Caco-2 (cell line): Measurements from ENCODE around the gene CSAG3. TPM values are rescaled to one million over a fixed set of nuclear protein-coding genes. Genes with fewer than 3 reads are reported as not detected.
"Not testable (repeated sequence)": the region's sequence is repeated elsewhere in the genome, so short reads cannot be mapped to it uniquely, and the experiment has no call there.

Experiments
- BruUV-seq: library from RNA; stranded (reverse); fragments of 400-500 nt; replicated peaks from 2 replicates; lab custom pipeline; 2021; lab: Mats Ljungman, UMichigan
- CTCF ChIA-PET: fragments of 300-600 bp; sonication (Branson Sonifier 250); formaldehyde crosslinking; loops from one replicate; lab custom pipeline; 2022; ENCODE audit warnings: antibody characterized with exemption; lab: Charles Lee
- POLR2A ChIA-PET: fragments of 300-600 bp; sonication (Branson Sonifier 250); formaldehyde crosslinking; loops from one replicate; lab custom pipeline; 2022; ENCODE audit warnings: antibody characterized with exemption; lab: Charles Lee
- DNase-seq, 2 experiments: peaks; one replicate each; pipeline versions ENCODE4 v3.0.0 to v3.0.0-alpha.2; 2020 to 2022
- H3K27me3 ChIP-seq: replicated peaks from 2 replicates; pipeline ENCODE4 v1.6.0; 2011; ENCODE audit warnings: low read length; ENCODE audit not compliant: control insufficient read depth, insufficient read depth
- H3K36me3 ChIP-seq: 2 replicates; pipeline ENCODE4 v1.5.1; 2011; ENCODE audit warnings: low read length; ENCODE audit not compliant: control insufficient read depth, insufficient read depth
- H3K4me1 ChIP-seq: fragments of 250-450 bp; sonication (Bioruptor Pico); 2 replicates; pipeline ENCODE4 v1.5.1; 2020; ENCODE audit warnings: mild to moderate bottlenecking
- H3K4me3 ChIP-seq: 2 replicates; pipeline ENCODE4 v1.5.1; 2011; ENCODE audit warnings: low read depth, mild to moderate bottlenecking, control low read depth, low read length
- H3K9me3 ChIP-seq: fragments of 250-450 bp; sonication (Bioruptor Pico); 2 replicates; pipeline ENCODE4 v1.5.1; 2020; ENCODE audit warnings: mild to moderate bottlenecking, moderate library complexity
- H3K27ac Mint-ChIP-seq: one replicate; pipeline ENCODE4 v1.8.0; 2022; ENCODE audit warnings: mixed read lengths; ENCODE audit not compliant: unreplicated experiment
- H3K27me3 Mint-ChIP-seq: one replicate; pipeline ENCODE4 v1.8.0; 2022; ENCODE audit warnings: mixed read lengths; ENCODE audit not compliant: insufficient read depth, unreplicated experiment
- H3K36me3 Mint-ChIP-seq: one replicate; pipeline ENCODE4 v1.8.0; 2022; ENCODE audit warnings: mild to moderate bottlenecking, mixed read lengths; ENCODE audit not compliant: insufficient read depth, unreplicated experiment
- H3K4me1 Mint-ChIP-seq: one replicate; pipeline ENCODE4 v1.8.0; 2022; ENCODE audit warnings: low read depth, mixed read lengths; ENCODE audit not compliant: unreplicated experiment
- H3K4me3 Mint-ChIP-seq: one replicate; pipeline ENCODE4 v1.8.0; 2022; ENCODE audit warnings: mild to moderate bottlenecking, moderate library complexity, mixed read lengths; ENCODE audit not compliant: unreplicated experiment
- H3K9me3 Mint-ChIP-seq: one replicate; pipeline ENCODE4 v1.8.0; 2022; ENCODE audit warnings: mixed read lengths; ENCODE audit not compliant: unreplicated experiment
- CTCF ChIP-seq, 2 experiments: fragments of 200-600 bp in 1 of 2; IDR thresholded peaks; 1 replicate in 1 of 2; 2 replicates in 1 of 2; pipeline versions ENCODE4 v1.5.1 to v1.8.0; 2011 to 2022; ENCODE audit warnings: antibody characterized with exemption in 1 of 2, control low read depth in 1 of 2, inconsistent platforms in 1 of 2, low read depth in 1 of 2, low read length in 1 of 2, mild to moderate bottlenecking in 1 of 2, moderate library complexity in 1 of 2; ENCODE audit not compliant: insufficient read depth in 1 of 2, severe bottlenecking in 1 of 2, unreplicated experiment in 1 of 2
- intact Hi-C: fragments of 100-400 bp; cut with micrococcal nuclease; formaldehyde crosslinking; loops from one replicate; pipeline ENCODE4 v1.10.0; 2022; ENCODE audit not compliant: unreplicated experiment
- total RNA-seq: library from RNA; stranded (reverse); gene quantifications from 2 replicates; pipeline ENCODE4 v1.2.3, GENCODE V29; 2022

CSAG3 gene
- total RNA-seq, 1 experiment from 2014 or later, result not detected

- Histone ChIP-seq H3K9me3 (no peaks in the 10 kb centered on the region), H3K4me1 (no peaks in the 10 kb centered on the region), H3K27me3 (no peaks in the 10 kb centered on the region), H3K36me3 (no peaks in the 10 kb centered on the region), H3K4me3 (no peak overlapping the region)
- H3K9me3 Mint-ChIP-seq, result no peaks in the 10 kb centered on the region
- TF ChIP-seq CTCF (IDR thresholded peaks at IDR 0.05; ENCODE audit: insufficient read depth in 1 of 2, low read depth in 1 of 2, low read length in 1 of 2, severe bottlenecking in 1 of 2, unreplicated experiment in 1 of 2), result no peak
- H3K4me1 Mint-ChIP-seq, result no peaks in the 10 kb centered on the region
- H3K36me3 Mint-ChIP-seq, result no peaks in the 10 kb centered on the region
- H3K4me3 Mint-ChIP-seq, result no peak overlapping the region
- BruUV-seq, result no TSS peak
- no peak for DNase-seq
- H3K27me3 Mint-ChIP-seq, result peaks cover 5% of the 10 kb centered on the region
- ChIA-PET POLR2A (no interaction called here), CTCF (no interaction called here)
- intact Hi-C loops, result no loop called here
- no peak overlapping the region for H3K27ac Mint-ChIP-seq
Observed at GRCh38 chrX:152735860-152736511, 23.0 kb upstream of the CSAG3 start.

- CTCF ChIA-PET, intact Hi-C loops, H3K36me3 ChIP-seq, H3K4me1 Mint-ChIP-seq, H3K4me1 ChIP-seq, BruUV-seq, H3K36me3 Mint-ChIP-seq, H3K4me3 Mint-ChIP-seq, H3K27me3 Mint-ChIP-seq, POLR2A ChIA-PET, H3K27ac Mint-ChIP-seq, H3K27me3 ChIP-seq, H3K9me3 Mint-ChIP-seq, DNase-seq, H3K9me3 ChIP-seq, H3K4me3 ChIP-seq: not testable (repeated sequence)
Observed at GRCh38 chrX:152736528-152736927, 22.5 kb upstream of the CSAG3 start.

GRCh38 chrX:152738560-152738959 is 20.5 kb upstream of the CSAG3 start:
- no TSS peak for BruUV-seq
- POLR2A ChIA-PET, result no interaction called here
- CTCF ChIA-PET, result no interaction called here

GRCh38 chrX:152753686-152754650 is 5.0 kb upstream of the CSAG3 start, which contains the start of gene MAGEA2:
Gene MAGEA2 (minus strand): TSS chrX:152753842. CDS start chrX:152751363, 2,479 bp downstream.
- H3K9me3 ChIP-seq, H3K36me3 ChIP-seq, H3K27ac Mint-ChIP-seq, BruUV-seq, H3K27me3 ChIP-seq, CTCF ChIA-PET, H3K36me3 Mint-ChIP-seq, H3K4me3 Mint-ChIP-seq, H3K4me3 ChIP-seq, DNase-seq, H3K4me1 ChIP-seq, intact Hi-C loops, POLR2A ChIA-PET, H3K9me3 Mint-ChIP-seq, H3K4me1 Mint-ChIP-seq, H3K27me3 Mint-ChIP-seq: not testable (repeated sequence)

More at GRCh38 chrX:152738560-152738959, 20.5 kb upstream of the CSAG3 start:
- no peak for TF ChIP-seq CTCF (IDR thresholded peaks at IDR 0.05; ENCODE audit: insufficient read depth in 1 of 2, low read depth in 1 of 2, low read length in 1 of 2, severe bottlenecking in 1 of 2, unreplicated experiment in 1 of 2)
- no peaks in the 10 kb centered on the region for H3K4me1 Mint-ChIP-seq
- no peaks in the 10 kb centered on the region for H3K4me1 ChIP-seq
- H3K27me3 Mint-ChIP-seq, result peaks cover 3% of the 10 kb centered on the region
- H3K36me3 Mint-ChIP-seq, result no peaks in the 10 kb centered on the region
- no peaks in the 10 kb centered on the region for H3K27me3 ChIP-seq
- no peaks in the 10 kb centered on the region for H3K9me3 Mint-ChIP-seq
- intact Hi-C loops, result no loop called here
- H3K4me3 Mint-ChIP-seq, result no peak overlapping the region
- H3K36me3 ChIP-seq, result no peaks in the 10 kb centered on the region
- no peaks in the 10 kb centered on the region for H3K9me3 ChIP-seq
- no peak overlapping the region for H3K27ac Mint-ChIP-seq
- DNase-seq, result no peak
- no peak overlapping the region for H3K4me3 ChIP-seq

GRCh38 chrX:152754871-152755270 is 4.1 kb upstream of the CSAG3 start:
- H3K27ac Mint-ChIP-seq, H3K4me1 ChIP-seq, H3K36me3 ChIP-seq, POLR2A ChIA-PET, CTCF ChIA-PET, H3K9me3 ChIP-seq, H3K4me3 Mint-ChIP-seq, DNase-seq, H3K9me3 Mint-ChIP-seq, H3K36me3 Mint-ChIP-seq, H3K27me3 Mint-ChIP-seq, intact Hi-C loops, H3K27me3 ChIP-seq, H3K4me3 ChIP-seq, H3K4me1 Mint-ChIP-seq, BruUV-seq: not testable (repeated sequence)
